Muscle of back (tissue), 11 donors: ENCODE data around the gene MIDN. TPM values are rescaled to one million over a fixed set of nuclear protein-coding genes. Genes with fewer than 3 reads are reported as not detected.

Experiments
- DNase-seq, 3 donors: peaks; one replicate each; pipeline versions ENCODE4 v3.0.0 to v3.0.0-alpha.2; 2013
- polyA plus RNA-seq, 10 donors: library from polyadenylated mRNA; unstranded; fragments of 120-200 nt; gene quantifications; one replicate each; pipeline ENCODE4 v1.2.1, GENCODE V29; 2013; ENCODE audit not compliant: insufficient read length in 10 of 10

MIDN gene
- polyA plus RNA-seq, 10 donors, result 27.7 to 44.0 (median 33.6) TPM

GRCh38 chr19:1219786-1220476, 28.5 kb upstream of the MIDN start:
- DNase-seq, result no peak

DNA sequence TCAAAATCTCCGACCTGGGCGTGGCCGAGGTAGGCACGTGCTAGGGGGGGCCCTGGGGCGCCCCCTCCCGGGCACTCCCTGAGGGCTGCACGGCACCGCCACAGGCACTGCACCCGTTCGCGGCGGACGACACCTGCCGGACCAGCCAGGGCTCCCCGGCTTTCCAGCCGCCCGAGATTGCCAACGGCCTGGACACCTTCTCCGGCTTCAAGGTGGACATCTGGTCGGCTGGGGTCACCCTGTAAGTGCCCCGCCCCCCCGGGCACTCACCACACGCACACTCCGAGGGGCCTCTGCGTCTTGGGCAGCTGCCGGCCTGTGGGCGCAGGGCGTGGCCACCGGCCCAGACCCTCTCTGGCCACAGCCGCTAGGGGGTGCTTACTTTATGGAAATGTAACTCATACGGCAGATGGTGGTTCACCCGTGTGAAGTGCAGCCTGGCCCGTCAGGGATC, 27.9 kb upstream of the MIDN start:
- no peak for DNase-seq

DNA sequence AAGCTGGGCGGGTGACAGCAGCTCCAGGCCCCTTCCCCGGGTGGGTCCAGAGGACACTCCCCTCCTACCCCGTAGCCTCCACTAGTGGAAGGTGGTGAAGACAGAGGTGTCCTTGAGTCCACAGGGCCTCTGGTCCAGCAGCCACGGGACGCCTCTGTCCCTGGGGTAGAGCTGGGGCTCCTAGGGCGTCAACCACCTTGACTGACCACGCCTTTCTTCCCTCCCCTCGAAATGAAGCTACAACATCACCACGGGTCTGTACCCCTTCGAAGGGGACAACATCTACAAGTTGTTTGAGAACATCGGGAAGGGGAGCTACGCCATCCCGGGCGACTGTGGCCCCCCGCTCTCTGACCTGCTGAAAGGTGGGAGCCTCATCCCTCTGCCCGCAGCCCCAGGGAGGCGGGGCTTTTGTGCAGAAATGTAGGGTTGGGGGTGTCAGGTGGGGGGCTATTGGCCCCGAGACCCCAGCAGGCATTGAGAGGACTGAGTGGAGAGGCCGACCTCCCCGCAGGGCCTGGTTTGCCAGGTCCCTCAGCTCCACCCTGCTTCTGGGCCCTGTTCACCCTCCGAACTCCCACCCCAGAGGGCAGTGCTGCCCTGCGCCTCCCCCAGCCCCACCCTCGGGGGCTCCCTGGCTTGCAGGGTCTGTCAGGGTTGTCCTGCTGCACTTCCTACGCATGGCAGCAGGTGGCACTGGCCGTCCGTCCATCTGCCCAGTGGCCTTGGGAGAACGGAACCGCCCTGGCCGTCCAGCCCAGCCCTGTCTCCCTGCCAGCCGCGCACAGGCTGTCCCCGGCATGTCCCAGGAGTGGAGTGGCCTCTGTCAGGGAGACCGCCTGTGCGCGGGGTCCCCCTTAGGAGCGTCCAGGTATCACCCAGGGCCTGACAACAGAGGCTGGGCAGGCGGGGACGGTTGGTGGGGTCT, 27.1 kb upstream of the MIDN start:
- DNase-seq, result peak in 1 of 3 donors; percentile 78

DNA sequence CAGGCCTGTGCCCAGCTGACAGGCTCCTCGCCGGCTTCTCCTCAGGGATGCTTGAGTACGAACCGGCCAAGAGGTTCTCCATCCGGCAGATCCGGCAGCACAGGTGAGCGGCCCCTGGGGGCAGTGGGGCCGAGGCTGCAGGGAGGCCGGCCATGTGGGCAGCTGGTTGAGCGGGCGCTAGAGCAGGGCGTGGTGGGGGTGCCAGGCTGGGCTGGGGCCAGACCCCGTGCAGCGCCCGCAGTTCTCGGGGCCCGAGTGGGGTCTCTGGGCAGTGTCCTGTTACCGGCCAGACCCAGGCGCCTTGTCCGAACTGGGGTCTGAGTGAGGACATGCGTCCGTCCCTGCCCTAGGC, 26.5 kb upstream of the MIDN start:
- no peak for DNase-seq

DNA sequence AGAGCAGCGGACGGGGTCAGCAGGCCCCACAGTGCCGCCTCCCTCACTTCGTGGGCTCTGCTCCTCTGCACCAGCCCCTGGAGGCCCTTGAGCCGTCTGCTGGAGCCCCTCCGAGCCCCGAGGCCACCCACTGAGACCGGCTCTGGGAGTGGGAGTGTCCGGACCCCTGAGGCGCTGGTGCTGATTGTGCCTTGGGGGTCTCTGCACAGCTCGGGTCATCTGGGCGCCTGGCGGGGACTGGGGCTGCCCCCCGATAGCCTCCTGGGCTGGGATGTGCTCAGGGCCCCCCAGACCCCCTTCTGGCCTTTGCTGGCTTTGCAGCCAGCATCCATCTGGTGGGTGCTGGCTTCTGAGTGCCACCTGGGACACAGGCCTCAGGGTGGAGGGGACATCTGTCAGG, 26.0 kb upstream of the MIDN start:
- no peak for DNase-seq

DNA sequence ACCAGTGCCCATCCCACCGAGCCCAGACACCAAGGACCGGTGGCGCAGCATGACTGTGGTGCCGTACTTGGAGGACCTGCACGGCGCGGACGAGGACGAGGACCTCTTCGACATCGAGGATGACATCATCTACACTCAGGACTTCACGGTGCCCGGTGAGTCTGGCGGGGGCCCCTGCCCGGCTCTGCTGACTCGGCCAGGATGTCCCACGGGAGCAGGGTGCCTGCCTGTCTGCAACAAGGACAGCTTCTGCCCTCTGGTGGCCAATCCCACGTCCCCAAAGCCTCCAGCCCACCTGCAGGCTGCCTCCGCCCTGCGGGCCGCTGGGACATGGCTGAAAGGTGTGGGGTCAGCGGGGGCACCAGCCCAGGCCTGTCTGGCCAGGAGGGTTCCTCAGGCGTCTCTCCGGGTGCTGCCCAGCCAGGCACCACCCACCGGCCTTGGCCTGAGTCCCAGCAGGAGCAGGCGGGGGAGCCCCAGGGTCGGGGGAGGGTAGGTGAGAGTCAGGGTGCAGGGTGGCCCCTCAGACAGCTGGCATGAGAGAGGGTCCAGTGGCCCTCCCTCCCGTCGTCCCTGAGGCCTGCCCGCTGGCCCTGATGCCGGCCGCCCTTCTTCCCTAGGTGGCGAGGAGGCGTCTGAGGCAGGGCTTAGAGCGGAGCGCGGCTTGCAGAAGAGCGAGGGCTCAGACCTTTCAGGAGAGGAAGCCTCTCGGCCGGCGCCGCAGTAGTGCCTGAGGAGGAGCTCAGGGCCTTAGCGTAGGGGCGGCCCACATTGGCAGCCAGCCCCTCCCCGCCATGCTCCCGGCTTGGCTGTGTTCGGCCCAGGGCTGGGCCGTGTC, 25.1 kb upstream of the MIDN start:
- DNase-seq, result no peak

DNA sequence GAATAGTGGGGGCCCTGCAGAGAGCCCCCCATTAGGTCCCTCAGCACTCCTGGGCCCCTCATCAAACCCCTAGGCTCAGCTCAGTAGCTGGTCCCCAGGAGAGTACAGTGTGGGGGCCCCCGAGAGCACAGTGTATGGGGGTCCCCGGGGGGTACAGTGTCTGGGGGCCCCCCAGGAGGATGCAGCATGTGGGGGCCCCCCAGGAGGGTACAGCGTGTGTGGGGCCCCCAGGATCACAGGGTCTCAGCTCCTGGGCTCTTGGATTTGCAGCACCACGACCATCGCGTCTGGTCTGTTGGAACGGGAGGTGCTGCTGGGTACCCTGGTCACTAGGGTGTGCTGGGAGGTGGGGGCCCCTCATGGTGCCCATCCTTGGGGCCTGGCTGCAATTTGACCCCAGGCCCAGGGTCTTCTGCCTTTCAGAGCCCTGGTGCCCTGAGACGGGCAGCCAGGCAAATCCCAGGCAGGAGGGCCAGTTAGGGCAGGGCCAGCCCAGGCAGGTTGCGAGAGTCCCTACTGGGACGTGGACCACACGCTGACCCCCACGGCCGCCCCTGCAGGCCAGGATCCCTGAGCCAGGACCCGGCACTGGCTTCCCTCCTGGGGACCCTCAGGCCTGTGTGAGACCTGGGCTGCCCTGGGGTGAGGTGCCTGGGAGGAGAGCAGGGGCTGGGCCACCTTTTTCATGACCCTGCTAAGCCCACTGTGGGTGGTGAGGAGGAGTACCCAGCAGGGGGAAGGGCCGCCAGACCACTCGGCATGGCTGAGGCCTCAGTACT, 24.1 kb upstream of the MIDN start:
- no peak for DNase-seq

DNA sequence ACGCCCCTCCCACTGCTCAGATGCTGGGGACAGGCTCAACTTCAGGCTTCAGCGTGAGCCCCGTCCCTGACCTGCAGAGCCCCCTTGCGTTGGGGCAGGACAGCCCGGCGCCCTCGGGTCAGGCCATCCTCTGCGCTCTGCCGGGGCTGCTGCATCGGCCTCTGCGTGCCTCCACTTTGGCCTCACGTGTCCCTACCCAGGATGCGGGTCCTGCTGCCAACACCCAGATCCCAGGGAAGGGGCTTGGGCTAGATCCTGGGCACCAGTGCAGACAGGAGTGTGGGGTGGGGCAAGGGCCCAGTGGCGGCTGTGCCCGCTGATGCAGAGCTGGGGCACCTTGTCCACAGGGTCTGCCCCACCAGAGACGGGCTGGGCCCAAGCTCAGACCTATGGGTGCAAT, 23.5 kb upstream of the MIDN start:
- no peak for DNase-seq

DNA sequence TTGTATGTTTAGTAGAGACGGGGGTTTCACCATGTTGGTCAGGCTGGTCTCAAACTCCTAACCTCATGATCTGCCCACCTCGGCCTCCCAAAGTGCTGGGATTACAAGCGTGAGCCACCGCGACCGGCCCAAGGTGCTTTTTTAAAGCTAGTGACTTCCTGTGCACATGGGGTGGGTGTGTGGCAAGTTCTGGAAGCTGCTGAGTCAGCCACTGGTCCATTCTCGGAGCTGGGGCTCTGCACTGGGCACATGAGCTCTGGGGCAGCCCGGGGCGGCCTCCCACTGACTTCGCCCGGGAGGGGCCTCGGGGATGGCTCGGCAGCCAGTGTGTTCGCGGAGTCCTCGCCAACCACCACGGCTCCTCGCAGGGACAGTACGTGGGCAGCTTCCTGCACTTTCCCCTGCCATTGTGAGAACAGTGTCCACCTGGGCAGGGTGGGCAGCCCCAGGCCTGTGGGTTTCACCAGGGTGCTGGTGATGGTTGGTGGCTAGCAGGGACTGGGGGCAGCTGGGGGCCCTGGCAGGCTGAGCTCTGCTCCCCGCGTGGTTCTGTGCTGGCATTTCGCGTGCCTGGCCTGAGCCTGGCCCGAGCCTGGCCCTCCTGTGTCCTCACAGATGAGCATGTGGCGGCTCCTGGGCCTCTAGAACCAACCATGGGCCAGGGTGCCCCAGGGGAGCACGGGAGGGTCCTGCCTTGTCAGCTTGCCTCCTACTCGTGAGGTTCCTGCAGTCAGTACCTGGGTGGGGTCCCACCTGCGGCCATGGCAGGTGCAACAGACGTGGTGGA, 22.8 kb upstream of the MIDN start:
- DNase-seq, result no peak

DNA sequence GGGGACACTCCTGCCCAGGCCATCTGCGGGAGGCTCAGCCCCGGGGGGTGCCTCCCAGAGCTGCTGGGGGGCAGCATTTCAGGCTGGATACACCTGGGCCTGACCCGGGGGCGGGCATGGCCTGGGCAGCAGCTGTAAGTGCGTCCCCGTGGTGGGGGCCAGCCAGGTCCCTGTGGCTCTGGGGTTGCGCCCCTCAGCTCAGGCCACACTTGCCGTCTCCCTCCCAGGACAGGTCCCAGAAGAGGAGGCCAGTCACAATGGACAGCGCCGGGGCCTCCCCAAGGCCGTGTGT, 22.2 kb upstream of the MIDN start:
- no peak for DNase-seq

GRCh38 chr19:1226522-1227303, 21.7 kb upstream of the MIDN start:
- no peak for DNase-seq

GRCh38 chr19:1227304-1228054, 20.9 kb upstream of the MIDN start:
- no peak for DNase-seq

DNA sequence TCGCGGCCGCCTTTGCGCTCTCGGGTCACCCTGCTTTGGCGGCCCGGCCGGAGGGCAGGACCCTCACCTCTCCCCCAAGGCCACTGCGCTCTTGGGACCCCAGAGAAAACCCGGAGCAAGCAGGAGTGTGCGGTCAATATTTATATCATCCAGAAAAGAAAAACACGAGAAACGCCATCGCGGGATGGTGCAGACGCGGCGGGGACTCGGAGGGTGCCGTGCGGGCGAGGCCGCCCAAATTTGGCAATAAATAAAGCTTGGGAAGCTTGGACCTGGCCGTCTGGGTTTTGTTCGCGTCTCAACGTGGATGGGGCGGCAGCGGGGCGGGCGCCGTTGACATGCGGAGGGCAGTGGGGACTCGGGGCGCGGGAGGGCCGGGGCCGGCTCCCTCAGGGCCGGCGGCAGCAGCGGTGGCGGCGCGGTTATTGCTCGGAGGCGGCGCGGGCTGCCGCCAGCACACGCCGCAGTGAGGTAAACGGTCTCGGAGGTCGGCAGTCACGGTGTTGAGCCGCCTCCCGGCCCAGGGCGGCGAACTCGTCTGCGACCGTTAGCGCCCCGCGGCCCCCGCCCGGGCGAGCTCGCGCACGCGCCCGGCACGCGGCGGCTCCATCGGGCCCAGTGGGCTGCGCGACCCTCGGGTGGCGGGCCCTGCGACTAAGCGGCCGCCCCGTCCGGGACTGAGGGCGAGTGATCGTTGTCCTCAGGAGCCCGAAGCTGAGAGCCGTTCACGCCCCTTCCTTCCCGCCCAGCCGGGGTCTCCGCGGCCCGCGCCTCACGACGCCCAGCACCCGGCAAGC, 20.0 kb upstream of the MIDN start:
- DNase-seq, result no peak

GRCh38 chr19:1229056-1229923, 19.1 kb upstream of the MIDN start:
- DNase-seq, result no peak

DNA sequence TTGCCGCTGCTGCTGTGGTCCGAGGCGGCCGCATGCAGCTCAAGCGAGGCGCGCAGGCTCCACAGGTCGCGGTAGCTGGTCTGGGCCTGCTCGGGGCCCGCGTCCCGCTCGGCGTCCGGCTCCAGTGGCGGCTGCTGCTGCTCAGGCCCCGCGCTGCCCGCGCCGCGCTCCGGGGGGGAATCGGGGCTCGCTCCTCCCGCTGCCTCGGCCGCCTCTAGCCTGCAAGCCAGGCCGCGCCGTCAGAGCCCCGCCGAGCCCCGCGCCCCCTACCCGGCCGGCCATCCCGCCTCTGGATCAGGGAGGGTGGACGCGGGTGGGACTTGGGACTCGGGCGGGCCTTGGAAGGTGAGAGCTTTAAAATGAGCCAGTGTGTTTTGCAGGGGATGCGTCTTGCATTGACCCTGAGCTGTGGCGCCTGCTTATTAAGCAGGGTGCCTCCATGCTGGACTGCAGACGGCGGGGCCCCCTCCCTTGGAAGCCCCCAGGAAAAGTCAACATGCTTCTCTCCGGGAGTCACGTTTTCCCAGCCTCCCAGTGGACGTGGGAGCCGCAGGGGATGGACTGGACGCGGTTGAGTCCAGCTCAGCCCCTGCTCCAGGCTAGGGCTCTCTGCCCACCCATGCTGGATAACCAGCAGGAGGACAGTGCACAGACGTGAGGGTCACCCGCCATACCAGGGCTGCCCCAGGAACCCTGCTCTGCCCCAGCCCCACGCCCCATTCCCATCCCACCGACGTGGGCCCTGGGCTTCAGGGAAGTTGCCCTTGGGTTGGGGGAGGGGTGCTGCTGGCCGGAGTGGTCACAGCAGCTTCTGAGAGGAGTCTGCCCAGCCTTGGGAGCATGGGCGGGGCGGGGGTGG, 18.2 kb upstream of the MIDN start:
- DNase-seq, result no peak

DNA sequence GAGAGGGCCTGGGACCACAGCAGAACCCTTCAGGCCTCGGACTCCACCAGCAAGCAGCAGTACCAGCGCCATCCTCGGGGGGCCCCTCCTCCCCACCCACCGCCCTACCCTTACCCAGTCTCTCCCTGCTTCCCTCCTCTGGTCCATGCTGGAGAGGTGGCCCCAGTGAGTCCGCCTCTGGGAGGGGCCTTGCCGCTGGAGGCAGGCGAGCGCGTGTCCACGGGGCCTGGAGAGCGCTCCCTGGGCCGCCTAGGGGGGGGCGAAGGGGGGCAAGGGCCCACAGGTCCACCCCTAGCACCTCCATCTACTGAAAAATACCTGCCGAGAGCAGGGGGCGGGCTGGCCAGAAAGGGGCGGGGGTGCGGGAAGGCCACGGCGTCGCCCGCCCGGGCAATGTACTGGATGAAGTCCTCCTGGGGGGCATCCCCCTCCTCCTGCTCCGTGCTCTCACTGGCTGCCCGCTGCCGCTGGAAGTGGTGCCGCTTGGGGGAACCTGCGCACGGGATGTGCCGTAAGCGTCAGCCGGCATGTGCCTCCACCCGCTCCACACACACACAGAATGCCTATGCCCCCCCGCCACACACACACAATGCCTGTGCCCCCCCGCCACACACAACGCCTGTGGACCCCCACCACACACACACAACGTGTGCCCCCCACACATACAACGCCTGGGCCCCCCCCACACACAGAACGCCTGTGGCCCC, 17.4 kb upstream of the MIDN start:
- no peak for DNase-seq
